ENCODE measurements around the gene FOLR3.
"Not testable (repeated sequence)": the region's sequence is repeated elsewhere in the genome, so short reads cannot be mapped to it uniquely, and the experiment has no call there.

The FOLR3 gene

GRCh38 chr11:72169046-72169555 is 33.6 kb downstream of the FOLR3 start:
- not testable (repeated sequence) for DNase-seq

- DNase-seq, result not testable (repeated sequence)
Measured at GRCh38 chr11:72169754-72170153, 34.2 kb downstream of the FOLR3 start.

GRCh38 chr11:72172043-72172442 is 36.5 kb downstream of the FOLR3 start:
- DNase-seq, result not testable (repeated sequence)

GRCh38 chr11:72173291-72173690 is 37.8 kb downstream of the FOLR3 start:
- DNase-seq, result no peak

GRCh38 chr11:72174302-72175070 is 39.0 kb downstream of the FOLR3 start:
- DNase-seq, result no peak

- no peak for DNase-seq
Measured at GRCh38 chr11:72177656-72178055, 42.1 kb downstream of the FOLR3 start.

GRCh38 chr11:72179049-72179803 is 43.7 kb downstream of the FOLR3 start:
- no peak for DNase-seq

- DNase-seq, result no peak
Measured at GRCh38 chr11:72179804-72180396, 44.4 kb downstream of the FOLR3 start.

GRCh38 chr11:72180892-72181552 is 45.5 kb downstream of the FOLR3 start:
- not testable (repeated sequence) for DNase-seq

GRCh38 chr11:72181553-72181958 is 46.0 kb downstream of the FOLR3 start:
- peak in 1 of 2 experiments; percentile 18 for DNase-seq

GRCh38 chr11:72188267-72188666 is 52.7 kb downstream of the FOLR3 start:
- no peak for DNase-seq
